PC-3 (cell line): ENCODE measurements around the gene AFDN. TPM values are rescaled to one million over a fixed set of nuclear protein-coding genes. Genes with fewer than 3 reads are reported as not detected.

Experiments used
- ATAC-seq: fragments of 200-7000 bp; cut with Tn5 transposase; 2 replicates; pipeline ENCODE4 v1.9.1; 2020; ENCODE audit warnings: mild to moderate bottlenecking, moderate library complexity
- BruUV-seq: library from RNA; stranded (reverse); fragments of 400-500 nt; replicated peaks from 2 replicates; lab custom pipeline; 2021; lab: Mats Ljungman, UMichigan
- CTCF ChIA-PET: fragments of 300-600 bp; sonication (Branson Sonifier 250); formaldehyde crosslinking; loops from one replicate; lab custom pipeline; 2022; ENCODE audit warnings: antibody characterized with exemption; lab: Charles Lee
- POLR2A ChIA-PET: fragments of 300-600 bp; sonication (Branson Sonifier 250); formaldehyde crosslinking; loops from one replicate; lab custom pipeline; 2022; ENCODE audit warnings: antibody characterized with exemption; ENCODE audit not compliant: unreplicated experiment; lab: Charles Lee
- DNase-seq: peaks from one replicate; pipeline ENCODE4 v3.0.0-alpha.2; 2015
- H2AFZ ChIP-seq: fragments of 300-600 bp; sonication (generic); 2 replicates; pipeline ENCODE4 v1.6.0; 2016; ENCODE audit warnings: antibody characterized with exemption, low read length
- H3F3A ChIP-seq: fragments of 300-600 bp; sonication (generic); one replicate; pipeline ENCODE4 v1.6.0; 2017; ENCODE audit warnings: antibody characterized with exemption, low read length, control low read depth, mild to moderate bottlenecking; ENCODE audit not compliant: unreplicated experiment
- H3K27ac ChIP-seq: fragments of 300-600 bp; sonication (generic); 2 replicates; pipeline ENCODE4 v1.5.1; 2016; ENCODE audit warnings: mild to moderate bottlenecking, low read length
- H3K27me3 ChIP-seq: fragments of 300-600 bp; sonication (generic); 2 replicates; pipeline ENCODE4 v1.6.1; 2016; ENCODE audit warnings: low read length, mixed read lengths
- H3K36me3 ChIP-seq: fragments of 300-600 bp; sonication (generic); 2 replicates; pipeline ENCODE4 v1.6.1; 2016; ENCODE audit warnings: low read depth, mixed run types, low read length, mixed read lengths
- H3K4me1 ChIP-seq: fragments of 300-600 bp; sonication (generic); 2 replicates; pipeline ENCODE4 v1.5.1; 2016; ENCODE audit warnings: low read length; ENCODE audit not compliant: insufficient read depth
- H3K4me2 ChIP-seq: fragments of 300-600 bp; sonication (generic); 2 replicates; pipeline ENCODE4 v1.6.0; 2016; ENCODE audit warnings: low read length
- H3K4me3 ChIP-seq: fragments of 300-600 bp; sonication (generic); 2 replicates; pipeline ENCODE4 v1.5.1; 2016; ENCODE audit warnings: mild to moderate bottlenecking, low read length, mixed read lengths
- H3K79me2 ChIP-seq: fragments of 300-600 bp; sonication (generic); 2 replicates; pipeline ENCODE4 v1.6.1; 2017; ENCODE audit warnings: low read length, mixed read lengths
- H3K9ac ChIP-seq: fragments of 300-600 bp; sonication (generic); 2 replicates; pipeline ENCODE4 v1.6.0; 2016; ENCODE audit warnings: mild to moderate bottlenecking, low read length
- H3K9me2 ChIP-seq: fragments of 300-600 bp; sonication (generic); replicated peaks from 2 replicates; pipeline ENCODE4 v1.6.1; 2016; ENCODE audit warnings: mixed run types, low read length, mixed read lengths
- H3K9me3 ChIP-seq: fragments of 300-600 bp; sonication (generic); 2 replicates; pipeline ENCODE4 v1.6.1; 2016; ENCODE audit warnings: low read length, mixed read lengths
- H4K20me1 ChIP-seq: fragments of 300-600 bp; sonication (generic); 2 replicates; pipeline ENCODE4 v1.6.1; 2016; ENCODE audit warnings: low read length, mixed read lengths
- EZH2 ChIP-seq: fragments of 300-600 bp; sonication (generic); IDR thresholded peaks from one replicate; pipeline ENCODE4 v1.6.1; 2017; ENCODE audit warnings: antibody characterized with exemption, mild to moderate bottlenecking, low read length; ENCODE audit not compliant: unreplicated experiment
- EZH2phosphoT487 ChIP-seq: fragments of 300-600 bp; sonication (generic); IDR thresholded peaks from 2 replicates; pipeline ENCODE4 v1.6.1; 2018; ENCODE audit warnings: mild to moderate bottlenecking, antibody characterized with exemption, low read length, borderline replicate concordance
- intact Hi-C: fragments of 100-400 bp; cut with micrococcal nuclease; formaldehyde crosslinking; loops from 2 replicates; pipeline ENCODE4 v1.9.0; 2023
- total RNA-seq: library from RNA; depleted of rRNA; stranded (reverse); fragments of >200 nt; gene quantifications from 2 replicates; pipeline ENCODE4 v1.2.3, GENCODE V29; 2014
- TF ChIP-seq, protein P1 (sequence below): fragments of 300-600 bp; sonication (generic); conservative IDR thresholded peaks from 2 replicates; pipeline ENCODE4 v1.5.1; 2017; ENCODE audit warnings: antibody characterized with exemption, low read depth, mild to moderate bottlenecking, low read length

AFDN gene
- total RNA-seq, 1 experiment from 2014 or later = 37.1 TPM

- H3K4me2 ChIP-seq = no peak overlapping the region
These were observed 169.9 kb downstream of the AFDN start for GRCh38 chr6:167996424-167997199.

DNA sequence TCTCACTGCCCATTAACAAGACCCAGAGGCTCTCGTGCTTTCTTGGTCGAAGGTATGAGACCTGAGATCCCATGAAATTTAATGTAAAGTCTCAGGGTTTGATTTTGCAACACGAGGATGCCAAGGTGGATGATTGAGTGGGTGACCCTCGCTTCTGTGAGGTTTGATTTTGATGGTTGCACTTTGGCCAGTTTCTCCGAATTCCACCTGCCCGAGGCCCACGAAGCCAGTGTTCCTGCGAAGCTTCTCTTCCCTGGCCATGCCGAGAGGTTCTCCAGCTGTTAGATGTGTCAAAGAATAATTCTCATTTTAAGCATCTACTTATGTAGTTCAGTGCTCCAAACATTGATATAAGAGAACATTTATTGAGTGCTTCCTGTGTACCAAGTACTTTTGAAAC, 170.9 kb downstream of the AFDN start, which contains the start of gene KIF25:
KIF25 (plus strand) TSS at position 30 of the 400 bp plus-strand sequence. CDS start 31,915 bp downstream, outside the sequence.
- no peak within 1 kb of the TSS for H3K27ac ChIP-seq
- no peaks in the 10 kb centered on the region for H3K9me2 ChIP-seq
- ATAC-seq = no peak
- ChIA-PET POLR2A (no interaction called here), CTCF (no interaction called here)
- no peak within 1 kb of the TSS for H3K9ac ChIP-seq
- no peaks in the 10 kb centered on the region for H3K79me2 ChIP-seq
- no peak within 1 kb of the TSS for H3K4me2 ChIP-seq
- H3K27me3 ChIP-seq = 0 out of 2 replicates have a peak, but pooled peaks cover 8% of the 10 kb centered on the region
- intact Hi-C loops = no loop called here
- no peaks in the 10 kb centered on the region for H3K9me3 ChIP-seq
- no peak within 1 kb of the TSS for H2AFZ ChIP-seq
- no peaks in the 10 kb centered on the region for H3K36me3 ChIP-seq
- no peaks in the 10 kb centered on the region for H4K20me1 ChIP-seq
- BruUV-seq = no TSS peak
- H3F3A ChIP-seq = no peaks in the 10 kb centered on the region
- H3K4me3 ChIP-seq = no peak within 1 kb of the TSS
- H3K4me1 ChIP-seq = no peaks in the 10 kb centered on the region
- DNase-seq = no peak
- no peak for TF ChIP-seq EZH2
- TF ChIP-seq, protein P1, sequence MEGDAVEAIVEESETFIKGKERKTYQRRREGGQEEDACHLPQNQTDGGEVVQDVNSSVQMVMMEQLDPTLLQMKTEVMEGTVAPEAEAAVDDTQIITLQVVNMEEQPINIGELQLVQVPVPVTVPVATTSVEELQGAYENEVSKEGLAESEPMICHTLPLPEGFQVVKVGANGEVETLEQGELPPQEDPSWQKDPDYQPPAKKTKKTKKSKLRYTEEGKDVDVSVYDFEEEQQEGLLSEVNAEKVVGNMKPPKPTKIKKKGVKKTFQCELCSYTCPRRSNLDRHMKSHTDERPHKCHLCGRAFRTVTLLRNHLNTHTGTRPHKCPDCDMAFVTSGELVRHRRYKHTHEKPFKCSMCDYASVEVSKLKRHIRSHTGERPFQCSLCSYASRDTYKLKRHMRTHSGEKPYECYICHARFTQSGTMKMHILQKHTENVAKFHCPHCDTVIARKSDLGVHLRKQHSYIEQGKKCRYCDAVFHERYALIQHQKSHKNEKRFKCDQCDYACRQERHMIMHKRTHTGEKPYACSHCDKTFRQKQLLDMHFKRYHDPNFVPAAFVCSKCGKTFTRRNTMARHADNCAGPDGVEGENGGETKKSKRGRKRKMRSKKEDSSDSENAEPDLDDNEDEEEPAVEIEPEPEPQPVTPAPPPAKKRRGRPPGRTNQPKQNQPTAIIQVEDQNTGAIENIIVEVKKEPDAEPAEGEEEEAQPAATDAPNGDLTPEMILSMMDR = no peak
- no peak for TF ChIP-seq EZH2phosphoT487

More at GRCh38 chr6:167996424-167997199, 169.9 kb downstream of the AFDN start:
- no peak overlapping the region for H3K9ac ChIP-seq
- H4K20me1 ChIP-seq = no peaks in the 10 kb centered on the region
- no peak overlapping the region for H3K4me3 ChIP-seq
- TF ChIP-seq, protein P1 = no peak
- TF ChIP-seq EZH2phosphoT487 (no peak), EZH2 (no peak)
- no peaks in the 10 kb centered on the region for H3K4me1 ChIP-seq
- no peaks in the 10 kb centered on the region for H3K9me3 ChIP-seq
- no peaks in the 10 kb centered on the region for H3F3A ChIP-seq
- H2AFZ ChIP-seq = no peak overlapping the region
- intact Hi-C loops = no loop called here
- H3K36me3 ChIP-seq = no peaks in the 10 kb centered on the region
- 0 out of 2 replicates have a peak, but pooled peaks cover 8% of the 10 kb centered on the region for H3K27me3 ChIP-seq
- no peaks in the 10 kb centered on the region for H3K79me2 ChIP-seq
- ChIA-PET CTCF (no interaction called here), POLR2A (no interaction called here)
- H3K27ac ChIP-seq = no peak overlapping the region
- BruUV-seq = no TSS peak
- no peak for ATAC-seq
- no peaks in the 10 kb centered on the region for H3K9me2 ChIP-seq
- no peak for DNase-seq

DNA sequence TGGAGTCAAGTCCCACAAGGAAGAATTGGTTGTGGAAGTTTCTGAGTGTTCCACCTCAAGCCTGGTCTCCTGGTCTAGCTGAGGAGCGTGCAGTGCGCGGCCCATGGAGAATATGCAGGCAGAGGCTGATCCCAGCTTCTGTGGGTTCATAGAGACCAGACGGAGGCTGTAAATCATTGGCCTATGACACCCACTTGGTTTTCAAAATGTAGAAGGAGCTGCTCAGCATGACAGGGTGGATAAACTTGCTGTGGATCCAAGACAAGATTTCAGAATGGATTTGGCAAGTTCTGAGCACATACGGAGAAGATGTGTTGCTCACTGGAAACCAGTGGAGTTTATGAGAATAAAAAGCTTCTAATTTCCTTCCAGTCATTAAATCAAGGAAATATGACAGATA, 171.5 kb downstream of the AFDN start:
- ChIA-PET CTCF (no interaction called here), POLR2A (no interaction called here)
- no peak overlapping the region for H3K4me2 ChIP-seq

More for the DNA sequence above, 171.5 kb downstream of the AFDN start:
- Histone ChIP-seq H3F3A (no peaks in the 10 kb centered on the region), H3K4me3 (no peak overlapping the region), H3K79me2 (no peaks in the 10 kb centered on the region), H3K4me1 (no peaks in the 10 kb centered on the region), H3K9me2 (no peaks in the 10 kb centered on the region), H3K36me3 (no peaks in the 10 kb centered on the region), H3K27me3 (0 out of 2 replicates have a peak, but pooled peaks cover 8% of the 10 kb centered on the region), H4K20me1 (no peaks in the 10 kb centered on the region), H3K27ac (no peak overlapping the region), H3K9me3 (no peaks in the 10 kb centered on the region), H3K9ac (no peak overlapping the region), H2AFZ (no peak overlapping the region)
- BruUV-seq = no TSS peak
- intact Hi-C loops = no loop called here
- TF ChIP-seq, protein P1 = no peak
- TF ChIP-seq EZH2phosphoT487 = no peak
- TF ChIP-seq EZH2 = no peak
- ATAC-seq = no peak
- no peak for DNase-seq
